Endothelial cell of umbilical vein (primary cell): ENCODE data around the gene PAPPA2. TPM values are rescaled to one million over a fixed set of nuclear protein-coding genes. Genes with fewer than 3 reads are reported as not detected.

Experiments used
- BruUV-seq: library from RNA; stranded (reverse); fragments of 400-500 nt; replicated peaks from 2 replicates; lab custom pipeline; 2021; lab: Mats Ljungman, UMichigan
- CTCF ChIA-PET: fragments of 300-600, 350-600 bp; sonication (Branson Sonifier 250); formaldehyde crosslinking; loops from one replicate; lab custom pipeline; 2021; ENCODE audit warnings: antibody characterized with exemption, inconsistent platforms; lab: Charles Lee
- POLR2A ChIA-PET: fragments of 300-600, 350-600 bp; sonication (Branson Sonifier 250); formaldehyde crosslinking; loops from one replicate; lab custom pipeline; 2021; ENCODE audit warnings: antibody characterized with exemption, inconsistent platforms; lab: Charles Lee
- DNase-seq: peaks from one replicate; pipeline ENCODE4 v3.0.0-alpha.2; 2011; ENCODE audit warnings: low read depth, low spot score
- FAIRE-seq: peaks from 2 replicates; lab custom pipeline; 2011; peaks lifted over from hg19 to GRCh38; lab: Jason Lieb, UNC
- H2AFZ ChIP-seq: 2 replicates; pipeline ENCODE4 v1.6.0; 2012; ENCODE audit warnings: low read depth, low read length, control low read depth, inconsistent platforms
- H3K27ac ChIP-seq: 2 replicates; pipeline ENCODE4 v1.5.1; 2011; ENCODE audit warnings: low read depth, mild to moderate bottlenecking, control low read depth, low read length, moderate library complexity; ENCODE audit not compliant: insufficient read depth
- H3K27me3 ChIP-seq, 2 experiments: 2 replicates each; pipeline versions ENCODE4 v1.6.0 to v1.6.1; 2011; ENCODE audit warnings: low read length in 2 of 2, mixed read lengths in 1 of 2; ENCODE audit not compliant: control insufficient read depth in 2 of 2, insufficient read depth in 2 of 2
- H3K36me3 ChIP-seq, 2 experiments: 2 replicates in 1 of 2; 3 replicates in 1 of 2; pipeline ENCODE4 v1.5.1; 2011; ENCODE audit warnings: low read length in 2 of 2, mild to moderate bottlenecking in 1 of 2, moderate library complexity in 1 of 2; ENCODE audit not compliant: control insufficient read depth in 2 of 2, insufficient read depth in 2 of 2; ENCODE audit errors: extremely low read depth in 1 of 2
- H3K4me1 ChIP-seq: 3 replicates; pipeline ENCODE4 v1.5.1; 2011; ENCODE audit warnings: mild to moderate bottlenecking, low read length; ENCODE audit not compliant: control insufficient read depth, insufficient read depth; ENCODE audit errors: extremely low read depth
- H3K4me2 ChIP-seq: 2 replicates; pipeline ENCODE4 v1.6.1; 2011; ENCODE audit warnings: low read length, control low read depth, mixed read lengths; ENCODE audit not compliant: insufficient read depth
- H3K4me3 ChIP-seq, 3 experiments: fragments of 200-600 bp in 1 of 3; sonication (generic), shearing (Covaris generic) in 1 of 3; replicated peaks in 1 of 3; 2 replicates each; pipeline ENCODE4 v1.5.1; 2011 to 2016; ENCODE audit warnings: control low read depth in 3 of 3, low read length in 3 of 3, mild to moderate bottlenecking in 2 of 3, inconsistent platforms in 1 of 3, low read depth in 1 of 3, moderate library complexity in 1 of 3; ENCODE audit not compliant: insufficient read depth in 1 of 3
- H3K79me2 ChIP-seq: 2 replicates; pipeline ENCODE4 v1.6.0; 2012; ENCODE audit warnings: low read length, inconsistent platforms; ENCODE audit not compliant: control insufficient read depth, insufficient read depth
- H3K9ac ChIP-seq: replicated peaks from 2 replicates; pipeline ENCODE3; 2011; ENCODE audit warnings: low read length, control low read depth; ENCODE audit not compliant: insufficient read depth; ENCODE audit errors: extremely low read depth
- H3K9me1 ChIP-seq: replicated peaks from 3 replicates; pipeline ENCODE4 v1.6.0; 2011; ENCODE audit warnings: mild to moderate bottlenecking, low read length; ENCODE audit not compliant: control insufficient read depth, insufficient read depth; ENCODE audit errors: extremely low read depth
- H3K9me3 ChIP-seq: replicated peaks from 2 replicates; pipeline ENCODE4 v1.5.1; 2012; ENCODE audit warnings: low read length, inconsistent platforms; ENCODE audit not compliant: control insufficient read depth, insufficient read depth
- H4K20me1 ChIP-seq: replicated peaks from 2 replicates; pipeline ENCODE3; 2011; ENCODE audit warnings: mild to moderate bottlenecking, low read length; ENCODE audit not compliant: control insufficient read depth, insufficient read depth; ENCODE audit errors: extremely low read depth
- EZH2 ChIP-seq: IDR thresholded peaks from 2 replicates; pipeline ENCODE4 v1.6.1; 2012; ENCODE audit warnings: borderline replicate concordance, low read depth, mild to moderate bottlenecking, moderate library complexity, low read length, inconsistent platforms; ENCODE audit not compliant: severe bottlenecking
- FOS ChIP-seq: IDR thresholded peaks from 2 replicates; pipeline ENCODE4 v1.6.1; 2011; ENCODE audit warnings: mild to moderate bottlenecking, low read length, moderate library complexity, borderline replicate concordance; ENCODE audit not compliant: insufficient read depth
- GATA2 ChIP-seq: IDR thresholded peaks from 2 replicates; pipeline ENCODE4 v1.7.0; 2011; ENCODE audit warnings: low read depth, mild to moderate bottlenecking, moderate library complexity, mixed read lengths, low read length; ENCODE audit not compliant: insufficient read length, insufficient read depth
- JUN ChIP-seq: IDR thresholded peaks from 2 replicates; pipeline ENCODE4 v1.6.1; 2011; ENCODE audit warnings: borderline replicate concordance, low read depth; ENCODE audit not compliant: insufficient read length, insufficient read depth
- MYC ChIP-seq: IDR thresholded peaks from one replicate; pipeline ENCODE4 v1.6.1; 2011; ENCODE audit warnings: mild to moderate bottlenecking, low read depth, low read length
- POLR2A ChIP-seq: IDR thresholded peaks from 2 replicates; pipeline ENCODE4 v1.6.1; 2012; ENCODE audit warnings: low read depth, mild to moderate bottlenecking, control low read depth, low read length
- POLR2AphosphoS5 ChIP-seq: IDR thresholded peaks from 2 replicates; pipeline ENCODE4 v1.6.1; 2012; ENCODE audit warnings: low read depth, mild to moderate bottlenecking, control low read depth, low read length, moderate library complexity; ENCODE audit not compliant: insufficient read depth
- dilution Hi-C: fragments of 300-500 bp; cut with MboI; formaldehyde crosslinking; loops from one replicate; pipeline ENCODE4 v1.15.0; 2019; ENCODE audit warnings: low sequenced_read_pairs; ENCODE audit not compliant: extremely low pct_ligation_motif_present
- intact Hi-C: fragments of 100-400 bp; cut with micrococcal nuclease; formaldehyde crosslinking; loops from one replicate; pipeline ENCODE4 v1.10.0; 2022
- polyA plus RNA-seq, 4 experiments: library from polyadenylated mRNA; depleted of rRNA in 3 of 4; stranded (reverse) in 3 of 4; unstranded in 1 of 4; fragments of >200 nt; gene quantifications; 2 replicates each; pipeline versions ENCODE4 v1.2.1 to v1.2.3, GENCODE V29; 2011 to 2012; ENCODE audit warnings: missing spikeins in 1 of 4
- total RNA-seq: library from RNA; stranded (reverse); gene quantifications from 2 replicates; pipeline ENCODE4 v1.2.3, GENCODE V29; 2021
- TF ChIP-seq, protein P1 (sequence below): IDR thresholded peaks from 2 replicates; pipeline ENCODE4 v1.6.1; 2011; ENCODE audit not compliant: insufficient read depth, insufficient read length
- TF ChIP-seq, protein P2 (sequence below), 2 donors: IDR thresholded peaks; 1 replicate in 1 of 2; 2 replicates in 1 of 2; pipeline ENCODE4 v1.5.1; 2011; ENCODE audit warnings: low read length in 2 of 2, mild to moderate bottlenecking in 2 of 2, moderate library complexity in 2 of 2, control low read depth in 1 of 2, inconsistent platforms in 1 of 2, low read depth in 1 of 2; ENCODE audit not compliant: insufficient read depth in 1 of 2; ENCODE audit errors: extremely low read depth in 1 of 2

Gene PAPPA2
- total and polyA plus RNA-seq, 2 donors (not counting 3 experiments of a cell fraction or from before 2014, with no cell fraction given) = not detected

DNA sequence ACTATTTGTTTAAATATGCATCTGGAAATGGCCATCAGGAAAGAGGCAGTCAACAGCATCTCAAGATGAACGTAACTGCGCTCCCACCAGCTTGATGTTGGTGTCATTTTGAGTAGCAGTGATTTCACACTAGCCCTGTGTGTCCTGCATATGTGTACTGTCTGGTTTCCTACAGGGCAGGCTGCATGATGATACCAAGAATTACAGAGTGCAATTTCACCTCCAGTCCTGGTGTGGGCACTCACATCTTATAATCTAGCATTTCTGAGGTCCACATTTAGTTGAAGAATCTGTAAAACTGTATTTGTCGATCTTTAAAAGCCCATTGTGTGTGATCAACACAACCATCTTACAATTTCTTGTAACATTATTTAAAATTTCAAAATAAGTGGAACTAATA lies 336.4 kb downstream of the PAPPA2 start:
- Histone ChIP-seq H3K9me1 (no peaks in the 10 kb centered on the region), H3K4me2 (no peak overlapping the region), H3K27me3 (no peaks in the 10 kb centered on the region), H3K4me3 (no peak overlapping the region), H4K20me1 (no peaks in the 10 kb centered on the region), H3K27ac (no peak overlapping the region), H3K9ac (no peak overlapping the region), H3K36me3 (no peaks in the 10 kb centered on the region), H3K4me1 (no peaks in the 10 kb centered on the region), H3K79me2 (no peaks in the 10 kb centered on the region), H2AFZ (no peak overlapping the region), H3K9me3 (no peaks in the 10 kb centered on the region)
- dilution Hi-C loops = no loop called here
- no TSS peak for BruUV-seq
- ChIA-PET CTCF (no interaction called here), POLR2A (no interaction called here)
- intact Hi-C loops = no loop called here
- FAIRE-seq (no peak), DNase-seq (no peak)
- TF ChIP-seq GATA2 = no peak
- no peak for TF ChIP-seq EZH2
- no peak for TF ChIP-seq JUN
- TF ChIP-seq, protein P1, sequence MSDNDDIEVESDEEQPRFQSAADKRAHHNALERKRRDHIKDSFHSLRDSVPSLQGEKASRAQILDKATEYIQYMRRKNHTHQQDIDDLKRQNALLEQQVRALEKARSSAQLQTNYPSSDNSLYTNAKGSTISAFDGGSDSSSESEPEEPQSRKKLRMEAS = no peak
- no peak for TF ChIP-seq POLR2AphosphoS5
- TF ChIP-seq MYC = no peak

DNA sequence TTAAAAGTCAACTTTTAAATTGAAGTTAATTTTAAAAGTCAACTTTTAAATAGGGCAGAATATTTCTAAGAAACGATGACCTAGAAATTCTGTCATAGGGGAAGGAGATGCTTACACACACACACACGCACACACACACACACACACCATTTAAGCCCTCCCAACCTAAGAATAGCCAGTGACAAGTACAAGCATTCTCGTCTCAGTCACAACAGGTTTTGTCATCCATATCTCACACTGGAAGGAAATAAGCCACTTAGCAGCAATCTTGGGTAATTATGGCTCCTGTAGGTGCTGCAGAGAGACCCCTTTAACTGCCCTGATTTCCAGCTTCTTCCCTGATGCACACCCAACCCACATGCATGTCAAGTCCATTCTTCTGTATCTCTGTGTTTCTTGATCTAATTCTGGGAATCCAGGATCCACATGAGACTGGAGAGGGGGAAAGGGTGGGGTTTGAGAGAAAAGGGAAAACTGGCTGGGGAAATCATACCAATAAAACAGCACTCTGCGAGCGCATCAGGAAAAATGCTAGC lies 338.1 kb downstream of the PAPPA2 start:
- CTCF ChIA-PET = no interaction called here
- Histone ChIP-seq H3K9ac (no peak overlapping the region), H3K36me3 (no peaks in the 10 kb centered on the region), H2AFZ (no peak overlapping the region), H3K4me2 (no peak overlapping the region), H3K9me1 (no peaks in the 10 kb centered on the region), H4K20me1 (no peaks in the 10 kb centered on the region), H3K27ac (no peak overlapping the region), H3K4me1 (no peaks in the 10 kb centered on the region), H3K27me3 (no peaks in the 10 kb centered on the region), H3K9me3 (no peaks in the 10 kb centered on the region), H3K79me2 (no peaks in the 10 kb centered on the region), H3K4me3 (no peak overlapping the region)
- BruUV-seq = no TSS peak
- TF ChIP-seq MYC = no peak
- TF ChIP-seq EZH2 = no peak
- TF ChIP-seq GATA2 = no peak
- TF ChIP-seq, protein P2, sequence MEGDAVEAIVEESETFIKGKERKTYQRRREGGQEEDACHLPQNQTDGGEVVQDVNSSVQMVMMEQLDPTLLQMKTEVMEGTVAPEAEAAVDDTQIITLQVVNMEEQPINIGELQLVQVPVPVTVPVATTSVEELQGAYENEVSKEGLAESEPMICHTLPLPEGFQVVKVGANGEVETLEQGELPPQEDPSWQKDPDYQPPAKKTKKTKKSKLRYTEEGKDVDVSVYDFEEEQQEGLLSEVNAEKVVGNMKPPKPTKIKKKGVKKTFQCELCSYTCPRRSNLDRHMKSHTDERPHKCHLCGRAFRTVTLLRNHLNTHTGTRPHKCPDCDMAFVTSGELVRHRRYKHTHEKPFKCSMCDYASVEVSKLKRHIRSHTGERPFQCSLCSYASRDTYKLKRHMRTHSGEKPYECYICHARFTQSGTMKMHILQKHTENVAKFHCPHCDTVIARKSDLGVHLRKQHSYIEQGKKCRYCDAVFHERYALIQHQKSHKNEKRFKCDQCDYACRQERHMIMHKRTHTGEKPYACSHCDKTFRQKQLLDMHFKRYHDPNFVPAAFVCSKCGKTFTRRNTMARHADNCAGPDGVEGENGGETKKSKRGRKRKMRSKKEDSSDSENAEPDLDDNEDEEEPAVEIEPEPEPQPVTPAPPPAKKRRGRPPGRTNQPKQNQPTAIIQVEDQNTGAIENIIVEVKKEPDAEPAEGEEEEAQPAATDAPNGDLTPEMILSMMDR (IDR thresholded peaks at IDR 0.05; ENCODE audit: extremely low read depth in 1 of 2, insufficient read depth in 1 of 2, low read depth in 1 of 2, low read length in 2 of 2) = no peak
- no peak for TF ChIP-seq FOS
- TF ChIP-seq, protein P1 = no peak
- TF ChIP-seq POLR2A = no peak
- POLR2A ChIA-PET = no interaction called here
- FAIRE-seq (no peak), DNase-seq (no peak)
- intact Hi-C loops (no loop called here), dilution Hi-C loops (no loop called here)
